Cardiac muscle cell (in vitro differentiated cells and primary cell): ENCODE measurements around the gene KRT84. TPM values are rescaled to one million over a fixed set of nuclear protein-coding genes. Genes with fewer than 3 reads are reported as not detected.

ENCODE experiments used
- DNase-seq, 2 donors: peaks; one replicate each; pipeline versions ENCODE4 v3.0.0 to v3.0.0-alpha.2; 2010 to 2017; ENCODE audit warnings: low read depth in 1 of 2, low spot score in 1 of 2
- H3K27ac ChIP-seq: fragments of 200-600 bp; sonication (generic); 2 replicates; pipeline ENCODE4 v1.5.1; 2016
- H3K27me3 ChIP-seq: fragments of 200-600 bp; sonication (generic); 2 replicates; pipeline ENCODE4 v1.6.0; 2016; ENCODE audit warnings: control low read depth
- H3K36me3 ChIP-seq: fragments of 200-600 bp; sonication (generic); 2 replicates; pipeline ENCODE4 v1.5.1; 2016; ENCODE audit warnings: control low read depth
- H3K4me1 ChIP-seq: fragments of 200-600 bp; sonication (generic); 2 replicates; pipeline ENCODE4 v1.8.1; 2017; ENCODE audit warnings: low read depth, mild to moderate bottlenecking, mixed run types
- H3K4me3 ChIP-seq: fragments of 200-600 bp; sonication (generic); 2 replicates; pipeline ENCODE4 v1.5.1; 2016; ENCODE audit warnings: mild to moderate bottlenecking
- H3K9me3 ChIP-seq: fragments of 200-600 bp; sonication (generic); 2 replicates; pipeline ENCODE4 v1.5.1; 2017; ENCODE audit warnings: low read depth, mild to moderate bottlenecking, control low read depth
- CTCF ChIP-seq: IDR thresholded peaks from 2 replicates; pipeline ENCODE4 v1.5.1; 2012; ENCODE audit warnings: low read depth, mild to moderate bottlenecking, low read length
- polyA plus RNA-seq: library from polyadenylated mRNA; unstranded; fragments of >200 nt; fragmentation: Nextera tagmentation; extraction: Ambion mirVana; gene quantifications from 2 replicates; pipeline ENCODE4 v1.2.1, GENCODE V29; 2016
- total RNA-seq: library from RNA; depleted of rRNA; stranded (reverse); fragments of >200 nt; gene quantifications from 2 replicates; pipeline ENCODE4 v1.2.3, GENCODE V29; 2016

KRT84 gene
- total and polyA plus RNA-seq, 2 experiments from 2014 or later: not detected

GRCh38 chr12:52392465-52393007 is 7.1 kb upstream of the KRT84 start:
- no peaks in the 10 kb centered on the region for H3K4me1 ChIP-seq
- H3K27ac ChIP-seq: no peak overlapping the region
- no peak for DNase-seq
- no peaks in the 10 kb centered on the region for H3K9me3 ChIP-seq
- no peak overlapping the region for H3K4me3 ChIP-seq
- TF ChIP-seq CTCF: no peak
- peaks cover 54% of the 10 kb centered on the region for H3K27me3 ChIP-seq
- no peaks in the 10 kb centered on the region for H3K36me3 ChIP-seq

- H3K9me3 ChIP-seq: no peaks in the 10 kb centered on the region
- no peak for TF ChIP-seq CTCF
- peaks cover 56% of the 10 kb centered on the region for H3K27me3 ChIP-seq
- H3K4me1 ChIP-seq: no peaks in the 10 kb centered on the region
- DNase-seq: peak in 1 of 2 donors; percentile 20
- H3K36me3 ChIP-seq: no peaks in the 10 kb centered on the region
- H3K4me3 ChIP-seq: no peak overlapping the region
- H3K27ac ChIP-seq: no peak overlapping the region
Measured at GRCh38 chr12:52391618-52392002, 6.2 kb upstream of the KRT84 start.

- Histone ChIP-seq H3K27ac (no peak overlapping the region), H3K4me1 (no peaks in the 10 kb centered on the region), H3K27me3 (peaks cover 56% of the 10 kb centered on the region), H3K36me3 (no peaks in the 10 kb centered on the region), H3K4me3 (no peak overlapping the region), H3K9me3 (no peaks in the 10 kb centered on the region)
- TF ChIP-seq CTCF: peak; percentile 78
- DNase-seq: peak; percentile 8 to 50
Measured at GRCh38 chr12:52390739-52391617, 5.5 kb upstream of the KRT84 start.

- DNase-seq: peak in 1 of 2 donors; percentile 50
- no peaks in the 10 kb centered on the region for H3K4me1 ChIP-seq
- TF ChIP-seq CTCF: no peak
Measured at GRCh38 chr12:52389313-52390207, 4.1 kb upstream of the KRT84 start.

GRCh38 chr12:52387859-52388258 is 2.4 kb upstream of the KRT84 start:
- no peak for DNase-seq
- Histone ChIP-seq H3K27ac (no peak overlapping the region), H3K27me3 (peaks cover 57% of the 10 kb centered on the region), H3K4me3 (no peak overlapping the region), H3K9me3 (no peaks in the 10 kb centered on the region), H3K4me1 (no peaks in the 10 kb centered on the region), H3K36me3 (no peaks in the 10 kb centered on the region)
- TF ChIP-seq CTCF: no peak

More at GRCh38 chr12:52389313-52390207, 4.1 kb upstream of the KRT84 start:
- no peak overlapping the region for H3K27ac ChIP-seq
- no peak overlapping the region for H3K4me3 ChIP-seq
- no peaks in the 10 kb centered on the region for H3K9me3 ChIP-seq
- no peaks in the 10 kb centered on the region for H3K36me3 ChIP-seq
- H3K27me3 ChIP-seq: peaks cover 50% of the 10 kb centered on the region
